ENCODE results near the gene ZNF132. TPM values are rescaled to one million over a fixed set of nuclear protein-coding genes. Genes with fewer than 3 reads are reported as not detected.

ZNF132 gene
- total and polyA plus RNA-seq, 9 of the 15 experiments (the other 6 are each of a cell fraction or from before 2014, with no cell fraction given), result 0.03 to 0.42 (median 0.10) TPM; not detected in 5

GRCh38 chr19:58408152-58409009 lies 31.6 kb downstream of the ZNF132 start, which contains the start of gene ZNF584 (continued):
- peak; percentile 85 for TF ChIP-seq REST (IDR thresholded peaks at IDR 0.05; ENCODE audit: borderline replicate concordance)
- TF ChIP-seq REST (CRISPR knock-in tag; IDR thresholded peaks at IDR 0.05; ENCODE audit: low read depth), result peak; percentile 24; the same call in 1 of the 2 replicates
- TF ChIP-seq NKRF (IDR thresholded peaks at IDR 0.05; ENCODE audit: borderline replicate concordance), result peak; percentile 70; the same call in 1 of the 2 replicates
- TF ChIP-seq ZNF766 (CRISPR knock-in tag; conservative IDR thresholded peaks at IDR 0.05), result 0 out of 2 replicates have a peak, but pooled peaks have one; percentile 34
- no peak for TF ChIP-seq ZNF274 (IDR thresholded peaks at IDR 0.05; ENCODE audit: borderline replicate concordance, low read depth, low read length)
- TF ChIP-seq SFPQ (IDR thresholded peaks at IDR 0.05; ENCODE audit: low read depth, low read length), result no peak
- peak; percentile 97 for TF ChIP-seq GMEB1 (CRISPR knock-in tag; IDR thresholded peaks at IDR 0.05)

Measured in K562 (cell line).